ENCODE data around the gene CALCOCO2.

GRCh38 chr17:48871551-48872351 lies 40.9 kb downstream of the CALCOCO2 start:
- no peak for TF ChIP-seq YY1 (IDR thresholded peaks at IDR 0.05; ENCODE audit: insufficient read depth, insufficient read length)
- no peak for TF ChIP-seq ZNF274 (IDR thresholded peaks at IDR 0.05; ENCODE audit: low read depth, low read length)
- no peak for TF ChIP-seq SUZ12 (IDR thresholded peaks at IDR 0.05; ENCODE audit: extremely low read depth, insufficient read depth, insufficient read length)
